Transverse colon (tissue), 4 donors: ENCODE data around the gene FXYD5.

Experiments used
- POLR2AphosphoS5 ChIP-seq, 3 donors: sonication (generic); formaldehyde crosslinking; IDR thresholded peaks; one replicate each; pipeline ENCODE4 v1.6.1; 2016; ENCODE audit warnings: antibody characterized with exemption in 3 of 3
- TF ChIP-seq, protein P1 (sequence below), 5 experiments: fragments of 200-600 bp in 3 of 5; fragments of 450-650 bp in 2 of 5; sonication (generic) in 3 of 5; IDR thresholded peaks; 1 replicate in 2 of 5; 2 replicates in 3 of 5; pipeline ENCODE4 v1.5.1; 2016 to 2017; ENCODE audit warnings: antibody characterized with exemption in 5 of 5, inconsistent platforms in 3 of 5, mild to moderate bottlenecking in 2 of 5, moderate library complexity in 1 of 5

DNA sequence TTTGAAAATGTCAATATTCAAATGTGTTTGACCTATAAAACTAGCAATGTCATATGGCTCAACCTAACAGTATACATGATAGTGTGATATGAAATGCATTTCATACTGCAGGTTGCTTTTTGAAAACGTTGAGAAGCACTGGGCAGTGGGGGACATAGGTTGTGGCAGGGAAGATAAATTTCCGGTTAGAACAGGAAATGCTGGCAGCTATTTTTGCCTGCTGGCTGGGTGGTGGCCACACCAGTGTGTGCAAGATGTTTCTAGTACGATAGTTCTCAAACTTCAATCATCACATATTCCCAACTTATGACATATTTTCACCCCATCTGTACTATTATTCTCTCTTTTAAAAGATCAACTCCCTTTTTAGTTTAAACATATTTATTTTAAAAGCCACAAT, 17.2 kb downstream of the FXYD5 start:
- TF ChIP-seq, protein P1, sequence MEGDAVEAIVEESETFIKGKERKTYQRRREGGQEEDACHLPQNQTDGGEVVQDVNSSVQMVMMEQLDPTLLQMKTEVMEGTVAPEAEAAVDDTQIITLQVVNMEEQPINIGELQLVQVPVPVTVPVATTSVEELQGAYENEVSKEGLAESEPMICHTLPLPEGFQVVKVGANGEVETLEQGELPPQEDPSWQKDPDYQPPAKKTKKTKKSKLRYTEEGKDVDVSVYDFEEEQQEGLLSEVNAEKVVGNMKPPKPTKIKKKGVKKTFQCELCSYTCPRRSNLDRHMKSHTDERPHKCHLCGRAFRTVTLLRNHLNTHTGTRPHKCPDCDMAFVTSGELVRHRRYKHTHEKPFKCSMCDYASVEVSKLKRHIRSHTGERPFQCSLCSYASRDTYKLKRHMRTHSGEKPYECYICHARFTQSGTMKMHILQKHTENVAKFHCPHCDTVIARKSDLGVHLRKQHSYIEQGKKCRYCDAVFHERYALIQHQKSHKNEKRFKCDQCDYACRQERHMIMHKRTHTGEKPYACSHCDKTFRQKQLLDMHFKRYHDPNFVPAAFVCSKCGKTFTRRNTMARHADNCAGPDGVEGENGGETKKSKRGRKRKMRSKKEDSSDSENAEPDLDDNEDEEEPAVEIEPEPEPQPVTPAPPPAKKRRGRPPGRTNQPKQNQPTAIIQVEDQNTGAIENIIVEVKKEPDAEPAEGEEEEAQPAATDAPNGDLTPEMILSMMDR (IDR thresholded peaks at IDR 0.05) = no peak
- TF ChIP-seq POLR2AphosphoS5 (IDR thresholded peaks at IDR 0.05) = no peak
